Loucy (cell line): Measurements from ENCODE around the gene GSTO1.

ENCODE experiments used
- EZH2phosphoT487 ChIP-seq: fragments of 200-600 bp; IDR thresholded peaks from 2 replicates; pipeline ENCODE4 v1.6.1; 2018; ENCODE audit warnings: antibody characterized with exemption, mild to moderate bottlenecking, moderate library complexity, borderline replicate concordance
- TF ChIP-seq, protein P1 (sequence below): fragments of 200-600 bp; sonication (generic); conservative IDR thresholded peaks from 2 replicates; pipeline ENCODE4 v1.5.1; 2014; ENCODE audit warnings: mild to moderate bottlenecking, antibody characterized with exemption, low read length

DNA sequence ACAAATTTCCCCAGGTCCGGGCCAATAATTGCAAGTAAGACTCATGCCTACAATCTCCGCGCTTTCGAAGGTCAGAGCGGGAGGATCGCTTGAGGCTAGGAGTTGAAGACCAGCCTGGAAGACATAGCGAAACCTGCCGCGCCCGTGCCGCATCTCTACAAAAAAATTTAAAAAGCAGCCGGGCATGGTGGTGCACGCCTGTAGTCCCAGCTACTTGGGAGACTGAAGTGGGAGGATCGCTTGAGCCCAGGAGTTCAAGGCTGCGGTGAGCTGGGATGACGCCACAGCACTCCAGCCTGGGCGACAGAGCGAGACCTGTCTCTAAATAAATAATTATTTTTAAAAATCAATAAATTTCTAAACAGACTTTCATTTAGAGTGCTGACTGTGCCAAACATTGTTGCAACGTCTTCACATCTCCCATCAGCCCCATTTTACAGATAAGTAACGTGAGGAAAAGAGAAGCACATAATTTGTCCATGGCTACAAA, 22.0 kb upstream of the GSTO1 start:
- TF ChIP-seq, protein P1, sequence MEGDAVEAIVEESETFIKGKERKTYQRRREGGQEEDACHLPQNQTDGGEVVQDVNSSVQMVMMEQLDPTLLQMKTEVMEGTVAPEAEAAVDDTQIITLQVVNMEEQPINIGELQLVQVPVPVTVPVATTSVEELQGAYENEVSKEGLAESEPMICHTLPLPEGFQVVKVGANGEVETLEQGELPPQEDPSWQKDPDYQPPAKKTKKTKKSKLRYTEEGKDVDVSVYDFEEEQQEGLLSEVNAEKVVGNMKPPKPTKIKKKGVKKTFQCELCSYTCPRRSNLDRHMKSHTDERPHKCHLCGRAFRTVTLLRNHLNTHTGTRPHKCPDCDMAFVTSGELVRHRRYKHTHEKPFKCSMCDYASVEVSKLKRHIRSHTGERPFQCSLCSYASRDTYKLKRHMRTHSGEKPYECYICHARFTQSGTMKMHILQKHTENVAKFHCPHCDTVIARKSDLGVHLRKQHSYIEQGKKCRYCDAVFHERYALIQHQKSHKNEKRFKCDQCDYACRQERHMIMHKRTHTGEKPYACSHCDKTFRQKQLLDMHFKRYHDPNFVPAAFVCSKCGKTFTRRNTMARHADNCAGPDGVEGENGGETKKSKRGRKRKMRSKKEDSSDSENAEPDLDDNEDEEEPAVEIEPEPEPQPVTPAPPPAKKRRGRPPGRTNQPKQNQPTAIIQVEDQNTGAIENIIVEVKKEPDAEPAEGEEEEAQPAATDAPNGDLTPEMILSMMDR: no peak
- TF ChIP-seq EZH2phosphoT487: no peak
